ENCODE results near the gene TPP1.
A peak's percentile ranks its signal among the peaks of the same experiment; 100 is the strongest.

TPP1 gene

GRCh38 chr11:6627762-6628241, 8.6 kb upstream of the TPP1 start:
- DNase-seq: no peak

DNA sequence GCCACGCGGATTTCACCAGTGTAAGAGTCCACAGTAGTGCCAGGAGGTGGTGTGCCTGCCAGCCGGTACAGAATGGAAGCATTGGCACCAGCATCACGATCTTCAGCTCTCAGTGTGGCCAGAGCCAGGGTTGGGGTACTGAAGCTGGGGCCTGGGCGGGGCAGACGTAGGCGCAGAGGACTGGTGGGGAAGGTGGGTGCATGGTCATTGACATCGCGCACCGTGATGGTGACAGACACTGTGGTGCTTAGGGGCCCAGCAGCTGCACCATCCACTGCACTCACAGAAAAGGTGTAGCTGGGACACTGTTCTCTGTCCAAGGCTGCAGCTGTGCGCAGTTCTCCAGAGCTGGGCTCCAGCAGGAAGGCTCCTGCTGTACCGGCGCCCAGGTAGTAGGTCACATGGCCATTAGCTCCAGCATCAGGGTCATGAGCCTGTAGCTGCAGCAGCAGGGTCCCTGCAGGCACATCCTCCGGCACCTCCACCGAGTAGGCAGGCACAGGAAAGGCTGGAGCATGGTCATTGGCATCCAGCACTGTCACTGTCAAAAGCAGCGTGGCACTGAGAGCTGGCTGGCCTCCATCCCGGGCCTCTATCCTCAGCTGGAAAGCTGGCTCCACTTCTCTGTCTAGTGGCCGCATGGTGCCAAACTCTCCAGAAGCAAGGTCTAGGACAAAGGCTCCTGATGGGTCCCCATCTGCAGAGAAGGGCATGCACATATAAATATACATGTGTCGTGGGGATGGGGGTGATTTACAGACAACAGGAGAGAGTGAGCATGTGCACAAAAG, 7.9 kb upstream of the TPP1 start:
- no peak for DNase-seq

GRCh38 chr11:6625832-6626420, 6.7 kb upstream of the TPP1 start:
- no peak for DNase-seq

- DNase-seq: no peak
Measured at GRCh38 chr11:6625156-6625831, 6.1 kb upstream of the TPP1 start.

DNA sequence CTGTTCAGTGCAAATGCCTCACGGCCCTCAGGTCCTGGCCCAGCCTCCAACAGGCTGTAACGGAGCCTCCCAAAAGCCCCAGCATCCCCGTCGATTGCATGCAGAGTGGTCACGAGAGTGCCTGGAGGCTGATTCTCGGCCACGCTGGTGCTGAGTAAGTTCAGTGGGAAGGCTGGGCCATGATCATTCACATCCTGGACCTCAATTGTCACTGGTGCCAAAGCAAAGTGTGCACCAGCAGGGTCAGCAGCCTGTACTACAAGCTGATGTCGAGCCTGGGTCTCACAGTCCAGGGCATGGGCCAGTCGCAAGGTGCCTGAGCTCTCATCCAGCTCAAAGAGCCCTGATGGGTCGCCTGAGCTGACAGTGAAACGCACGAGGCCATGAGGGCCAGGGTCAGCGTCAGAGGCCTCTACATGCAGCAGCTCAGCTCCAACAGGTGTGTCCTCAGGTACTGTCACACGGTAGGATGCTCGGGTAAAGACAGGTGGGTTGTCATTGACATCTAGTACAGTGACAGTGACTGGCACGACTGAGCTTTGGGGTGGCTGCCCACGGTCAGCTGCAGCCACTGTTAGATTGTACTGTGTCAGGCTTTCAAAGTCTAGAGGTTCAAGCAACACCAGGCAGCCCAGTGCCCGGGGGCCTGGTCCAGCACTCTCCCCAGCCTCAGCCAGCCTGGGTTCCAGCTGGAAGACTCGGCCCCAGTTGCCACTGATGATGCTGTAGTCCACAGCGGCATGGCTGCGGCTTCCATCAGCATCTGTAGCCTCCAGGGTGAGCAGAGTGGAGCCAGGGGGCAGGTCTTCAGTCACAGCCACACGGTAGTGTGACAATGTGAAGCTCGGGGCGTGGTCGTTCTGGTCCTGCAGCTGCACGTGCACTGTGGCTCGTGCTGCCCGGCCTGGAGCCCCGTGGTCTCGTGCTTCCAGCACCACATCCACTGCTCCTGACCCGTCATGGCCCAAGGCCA, 4.5 kb upstream of the TPP1 start:
- DNase-seq: no peak

GRCh38 chr11:6622261-6623171, 3.3 kb upstream of the TPP1 start:
- DNase-seq: no peak

DNA sequence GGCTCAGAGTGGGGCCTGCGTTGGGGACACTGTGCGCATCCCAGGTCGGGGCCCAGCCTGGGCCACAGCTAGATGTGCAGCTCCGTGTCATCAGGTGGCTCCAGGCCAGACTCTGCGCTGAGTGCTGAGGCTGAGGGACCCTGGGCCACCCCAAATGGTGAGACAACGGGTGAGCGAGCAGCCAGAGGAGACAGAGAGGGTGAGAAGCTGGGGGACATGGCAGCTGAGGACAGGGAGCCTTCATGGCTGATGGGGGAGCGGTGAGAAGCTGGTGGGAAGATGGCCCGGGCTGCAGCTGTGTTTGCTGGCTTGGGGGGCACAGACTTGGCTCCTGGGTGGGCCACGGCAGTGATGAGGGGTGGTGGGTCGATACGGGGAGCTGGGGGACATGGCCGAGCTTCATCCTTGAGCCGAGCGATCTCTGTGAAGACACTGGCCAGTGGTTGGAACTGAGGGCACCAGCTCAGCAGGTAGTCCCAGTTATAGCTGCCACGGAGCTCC, 2.5 kb upstream of the TPP1 start:
- no peak for DNase-seq

- no peak for DNase-seq
Measured at GRCh38 chr11:6620636-6621035, 1.4 kb upstream of the TPP1 start.

DNA sequence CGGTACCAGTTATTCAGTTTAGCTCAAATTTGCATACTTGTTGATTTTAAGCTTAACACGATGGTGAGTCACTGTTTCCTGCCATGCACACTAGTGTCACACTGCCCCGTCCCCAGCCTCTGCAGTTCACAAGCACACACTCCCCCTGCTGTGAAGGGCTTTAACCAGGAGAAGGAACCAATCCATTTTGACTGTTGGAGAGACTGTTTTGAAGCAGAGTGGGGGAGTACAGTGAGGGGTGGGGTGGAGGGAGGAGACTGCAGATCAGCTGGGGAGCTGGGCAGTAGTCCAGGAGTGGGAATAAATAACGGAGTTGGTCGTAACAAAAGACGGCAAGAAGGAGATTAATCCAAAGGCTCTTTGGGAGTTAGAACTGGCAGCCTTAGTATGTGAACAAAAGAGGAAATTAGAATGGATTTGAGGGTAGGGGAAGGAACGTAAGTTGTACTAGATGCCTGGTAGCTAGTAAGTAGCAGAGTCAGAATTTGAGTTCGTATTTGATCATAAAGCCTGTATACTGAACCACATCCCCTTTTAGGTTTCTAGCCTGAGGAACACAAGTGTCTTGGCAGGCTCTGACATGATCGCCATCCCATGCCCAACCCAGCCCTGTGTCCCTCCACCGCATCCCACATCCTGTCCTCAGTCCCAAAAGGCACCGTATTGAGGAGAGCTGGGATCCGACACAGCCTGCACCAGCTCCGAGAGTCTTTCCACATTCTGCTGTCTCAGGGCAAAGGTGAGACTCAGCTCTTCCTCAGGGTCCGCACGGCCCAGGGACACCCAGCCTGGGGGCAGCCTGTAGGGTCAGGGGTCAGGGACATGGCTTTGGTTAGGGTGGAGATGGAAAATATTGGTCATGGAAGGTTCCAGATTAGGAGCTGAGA, 862 bp downstream of the TPP1 start:
- peak; percentile 51 for DNase-seq

- no peak for DNase-seq
Measured at GRCh38 chr11:6617315-6617781, 1.9 kb downstream of the TPP1 start.

DNA sequence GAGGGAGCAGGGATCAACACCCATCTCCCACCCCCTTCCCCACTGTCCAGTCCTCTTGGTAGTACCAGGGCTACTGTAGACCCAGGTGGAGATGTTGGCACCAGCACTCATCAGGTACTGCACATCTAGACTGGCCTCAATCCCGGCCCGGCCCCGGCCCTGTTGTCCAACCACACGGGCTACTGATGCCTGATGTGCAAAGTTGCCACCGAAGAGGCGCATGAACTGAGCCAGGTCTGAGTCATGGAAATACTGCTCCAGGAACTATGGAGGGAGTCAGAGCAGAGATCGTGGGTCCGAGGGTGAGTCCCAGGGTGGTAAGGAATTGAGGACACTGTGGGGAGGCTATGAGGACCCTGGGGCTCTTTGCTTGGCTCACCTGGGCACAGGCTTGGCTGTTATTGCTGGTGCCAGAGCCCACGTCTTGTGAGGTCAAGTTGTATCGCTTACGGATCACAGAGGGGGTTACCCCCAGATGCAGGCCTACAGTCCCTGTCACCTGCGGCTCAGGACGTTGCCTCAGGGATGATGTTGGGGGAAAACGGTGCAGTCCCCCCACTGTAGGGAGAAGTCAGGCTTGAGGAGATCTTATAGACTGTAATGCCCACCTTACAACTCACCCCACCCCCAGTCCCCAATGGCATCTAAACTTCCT, 2.5 kb downstream of the TPP1 start:
- no peak for DNase-seq

- DNase-seq: no peak
Measured at GRCh38 chr11:6615882-6616585, 3.2 kb downstream of the TPP1 start.

DNA sequence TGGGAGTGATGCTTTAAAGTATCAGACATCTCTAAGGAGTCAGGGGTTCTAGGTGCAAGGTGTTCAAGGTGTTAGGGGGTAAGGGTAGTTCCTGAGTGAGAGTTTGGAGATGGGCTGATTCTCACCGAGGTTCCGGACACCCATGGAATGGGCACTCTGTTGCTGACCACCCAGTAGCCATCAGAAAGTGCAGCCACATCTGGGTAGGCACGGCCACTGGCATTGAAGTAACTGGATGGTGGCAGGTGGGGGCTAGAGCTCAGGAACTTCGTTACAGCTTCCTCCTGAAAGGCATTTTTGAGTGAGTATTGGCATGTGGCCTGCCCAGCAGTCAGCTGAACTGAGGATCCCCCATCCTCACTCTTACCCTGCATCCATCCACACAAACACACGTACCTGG, 4.2 kb downstream of the TPP1 start:
- no peak for DNase-seq

DNA sequence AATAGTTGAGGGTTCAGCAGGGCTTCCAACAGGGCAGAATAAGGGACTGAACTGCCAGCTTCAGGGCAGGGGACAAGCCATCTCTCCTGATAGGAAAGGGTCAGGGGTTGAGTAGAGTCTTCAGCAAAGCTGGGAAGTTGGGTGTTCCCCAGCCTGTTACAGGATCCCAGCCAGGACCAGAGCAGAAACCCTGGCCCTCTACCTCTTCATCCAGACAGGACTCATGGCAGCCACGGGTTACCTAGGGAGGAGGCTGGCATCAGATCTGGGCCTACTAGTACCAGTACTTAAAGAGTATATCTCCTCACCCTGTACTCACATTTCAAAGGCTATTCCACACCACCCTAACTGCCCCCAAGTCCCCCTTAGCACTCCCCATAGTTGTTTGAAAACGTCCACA, 4.8 kb downstream of the TPP1 start:
- no peak for DNase-seq

- DNase-seq: no peak
Measured at GRCh38 chr11:6613496-6613895, 5.7 kb downstream of the TPP1 start.

DNA sequence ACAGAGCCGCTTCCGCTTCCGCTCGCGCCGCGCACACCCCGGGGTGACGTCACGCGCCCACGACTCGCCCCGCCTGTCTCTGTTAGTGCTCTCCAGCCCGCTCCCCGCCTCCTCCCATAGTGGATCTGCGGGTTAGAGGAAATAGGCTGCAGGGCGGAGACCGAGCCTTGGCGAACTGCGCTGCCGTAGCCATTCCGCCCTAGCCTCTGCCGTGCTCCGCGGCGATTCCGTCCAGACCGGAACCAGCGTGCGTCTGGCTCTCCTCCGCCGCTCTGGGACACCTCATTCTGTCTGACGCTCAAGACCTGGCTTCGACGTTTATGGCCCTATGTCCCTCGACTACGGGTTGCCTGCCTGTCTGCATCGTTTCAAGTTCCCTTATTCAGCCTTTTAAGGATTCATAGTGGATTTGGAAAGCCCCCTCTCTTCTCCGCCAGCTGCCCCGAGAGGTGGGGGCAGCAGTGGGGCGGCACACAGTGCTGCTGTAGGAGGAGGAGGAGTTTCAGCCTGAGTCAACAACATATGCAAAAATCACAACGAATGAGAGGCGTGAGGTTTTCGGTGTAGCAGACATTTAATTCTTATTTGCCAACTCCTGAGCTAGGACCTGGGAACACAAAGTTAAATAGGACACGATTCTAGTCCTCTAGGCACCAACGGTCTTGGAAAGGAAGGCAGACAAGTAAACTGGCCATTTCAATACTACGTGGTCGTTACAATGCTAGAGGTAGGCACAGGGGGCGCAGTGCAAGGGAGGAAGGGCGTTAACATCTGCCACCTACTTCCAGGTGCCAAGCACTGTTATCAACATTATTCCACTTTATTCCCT, 6.8 kb downstream of the TPP1 start, which contains the start of gene TAF10:
TSS of gene TAF10 (minus strand) at position 4 of the 829 bp plus-strand sequence. CDS start 27 bp downstream, outside the sequence.
- DNase-seq: peak; percentile 94

DNA sequence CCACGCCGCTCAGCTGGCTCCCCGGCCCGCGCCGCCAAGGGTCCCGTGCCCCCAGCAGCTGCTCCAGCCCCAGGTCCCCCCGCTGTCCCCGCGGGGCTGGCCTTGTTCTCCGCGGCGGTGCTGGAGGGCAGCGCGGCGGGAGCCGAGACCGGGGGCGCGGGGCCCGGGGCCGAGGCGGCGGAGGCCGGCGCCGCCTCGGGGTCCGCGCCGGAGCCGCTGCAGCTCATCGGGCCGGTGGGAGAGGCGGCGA, 7.3 kb downstream of the TPP1 start:
- no peak for DNase-seq
